Peyer's patch (tissue), 4 donors: ENCODE measurements around the gene EXOSC2.

ENCODE experiments used
- POLR2A ChIP-seq, 2 donors: fragments of 450-650 bp; IDR thresholded peaks; one replicate each; pipeline ENCODE4 v1.5.1; 2017; ENCODE audit warnings: antibody characterized with exemption in 2 of 2, mild to moderate bottlenecking in 2 of 2, moderate library complexity in 2 of 2
- TF ChIP-seq, protein P1 (sequence below), 6 experiments: fragments of 450-650 bp in 4 of 6; fragments of 200-600 bp in 2 of 6; sonication (generic) in 1 of 6; IDR thresholded peaks; one replicate each; pipeline ENCODE4 v1.5.1; 2017 to 2019; ENCODE audit warnings: antibody characterized with exemption in 6 of 6, mild to moderate bottlenecking in 3 of 6, moderate library complexity in 1 of 6

DNA sequence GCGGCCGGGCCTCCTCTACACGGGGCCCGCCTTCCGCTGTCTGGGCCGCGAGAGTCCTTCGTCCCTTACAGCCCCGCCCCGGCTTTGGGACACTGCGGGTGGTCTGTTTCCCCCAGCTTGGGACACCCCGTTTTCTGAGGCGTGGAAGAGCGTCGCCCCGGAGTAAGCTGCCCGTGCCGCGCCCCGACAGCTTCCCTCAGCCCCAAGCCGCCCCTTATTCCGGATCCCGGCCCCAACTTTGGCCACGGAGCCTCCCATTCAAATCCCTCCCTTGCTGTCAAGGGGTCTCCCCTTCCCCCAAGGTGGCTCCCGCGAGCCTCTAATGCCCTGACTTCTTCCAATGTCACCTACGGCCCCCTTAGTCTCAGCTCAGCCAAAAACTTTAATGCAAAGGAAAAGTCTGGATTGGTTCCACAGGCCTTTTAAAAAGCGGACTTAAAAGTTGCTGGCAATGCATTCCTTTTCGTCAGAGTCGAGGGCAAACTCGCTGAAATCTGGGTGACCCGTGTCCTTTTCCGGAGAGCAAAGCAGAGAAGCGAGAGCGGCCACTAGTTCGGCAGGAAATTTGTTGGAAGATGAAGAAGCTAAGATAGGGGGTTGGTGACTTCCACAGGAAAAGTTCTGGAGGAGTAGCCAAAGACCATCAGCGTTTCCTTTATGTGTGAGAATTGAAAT is 19.8 kb downstream of the EXOSC2 start:
- TF ChIP-seq, protein P1, sequence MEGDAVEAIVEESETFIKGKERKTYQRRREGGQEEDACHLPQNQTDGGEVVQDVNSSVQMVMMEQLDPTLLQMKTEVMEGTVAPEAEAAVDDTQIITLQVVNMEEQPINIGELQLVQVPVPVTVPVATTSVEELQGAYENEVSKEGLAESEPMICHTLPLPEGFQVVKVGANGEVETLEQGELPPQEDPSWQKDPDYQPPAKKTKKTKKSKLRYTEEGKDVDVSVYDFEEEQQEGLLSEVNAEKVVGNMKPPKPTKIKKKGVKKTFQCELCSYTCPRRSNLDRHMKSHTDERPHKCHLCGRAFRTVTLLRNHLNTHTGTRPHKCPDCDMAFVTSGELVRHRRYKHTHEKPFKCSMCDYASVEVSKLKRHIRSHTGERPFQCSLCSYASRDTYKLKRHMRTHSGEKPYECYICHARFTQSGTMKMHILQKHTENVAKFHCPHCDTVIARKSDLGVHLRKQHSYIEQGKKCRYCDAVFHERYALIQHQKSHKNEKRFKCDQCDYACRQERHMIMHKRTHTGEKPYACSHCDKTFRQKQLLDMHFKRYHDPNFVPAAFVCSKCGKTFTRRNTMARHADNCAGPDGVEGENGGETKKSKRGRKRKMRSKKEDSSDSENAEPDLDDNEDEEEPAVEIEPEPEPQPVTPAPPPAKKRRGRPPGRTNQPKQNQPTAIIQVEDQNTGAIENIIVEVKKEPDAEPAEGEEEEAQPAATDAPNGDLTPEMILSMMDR (IDR thresholded peaks at IDR 0.05) = no peak
- TF ChIP-seq POLR2A (IDR thresholded peaks at IDR 0.05) = no peak
